Mesothelial cell of epicardium (in vitro differentiated cells): ENCODE data around the gene STN1. TPM values are rescaled to one million over a fixed set of nuclear protein-coding genes. Genes with fewer than 3 reads are reported as not detected.

Source experiments
- DNase-seq, 2 experiments: peaks; one replicate each; pipeline ENCODE4 v3.0.0; 2021; ENCODE audit warnings: low spot score in 2 of 2; ENCODE audit not compliant: unreplicated experiment in 2 of 2
- H3K27ac Mint-ChIP-seq: 2 replicates; pipeline ENCODE4 v1.8.0; 2021; ENCODE audit warnings: mixed read lengths
- H3K27me3 Mint-ChIP-seq: 2 replicates; pipeline ENCODE4 v1.8.0; 2021; ENCODE audit warnings: low read depth, mixed read lengths
- H3K36me3 Mint-ChIP-seq: 2 replicates; pipeline ENCODE4 v1.8.0; 2021; ENCODE audit warnings: mixed read lengths
- H3K4me1 Mint-ChIP-seq: 2 replicates; pipeline ENCODE4 v1.8.0; 2021; ENCODE audit warnings: mixed read lengths
- H3K4me3 Mint-ChIP-seq: 2 replicates; pipeline ENCODE4 v1.8.0; 2021; ENCODE audit warnings: mild to moderate bottlenecking, moderate library complexity, mixed read lengths
- H3K9me3 Mint-ChIP-seq: 2 replicates; pipeline ENCODE4 v1.8.0; 2021; ENCODE audit warnings: mixed read lengths
- CTCF ChIP-seq: fragments of 200-600 bp; sonication (generic); IDR thresholded peaks from one replicate; pipeline ENCODE4 v1.5.0; 2021; ENCODE audit warnings: antibody characterized with exemption; ENCODE audit not compliant: unreplicated experiment
- total RNA-seq: library from RNA; stranded (reverse); gene quantifications from 3 replicates; pipeline ENCODE4 v1.2.1, GENCODE V29; 2021

Gene STN1
- total RNA-seq, 1 donor from 2014 or later = 14.2 TPM

GRCh38 chr10:103921248-103921647, 3.3 kb upstream of the STN1 start:
- H3K4me3 Mint-ChIP-seq = no peak overlapping the region
- peaks cover 30% of the 10 kb centered on the region for H3K4me1 Mint-ChIP-seq
- no peak overlapping the region for H3K27ac Mint-ChIP-seq
- TF ChIP-seq CTCF = no peak
- H3K36me3 Mint-ChIP-seq = no peaks in the 10 kb centered on the region
- H3K9me3 Mint-ChIP-seq = no peaks in the 10 kb centered on the region
- DNase-seq = no peak
- H3K27me3 Mint-ChIP-seq = no peaks in the 10 kb centered on the region

GRCh38 chr10:103919648-103920025, 1.7 kb upstream of the STN1 start:
- H3K4me1 Mint-ChIP-seq = peaks cover 26% of the 10 kb centered on the region
- H3K36me3 Mint-ChIP-seq = peaks cover 4% of the 10 kb centered on the region
- H3K4me3 Mint-ChIP-seq = no peak overlapping the region
- no peak for DNase-seq
- H3K27me3 Mint-ChIP-seq = no peaks in the 10 kb centered on the region
- no peak overlapping the region for H3K27ac Mint-ChIP-seq
- no peak for TF ChIP-seq CTCF
- H3K9me3 Mint-ChIP-seq = no peaks in the 10 kb centered on the region

- Mint-ChIP-seq H3K9me3 (no peaks in the 10 kb centered on the region), H3K4me3 (peak overlapping the region; percentile 86), H3K27ac (peak overlapping the region; percentile 91), H3K27me3 (no peaks in the 10 kb centered on the region), H3K4me1 (peaks cover 26% of the 10 kb centered on the region), H3K36me3 (peaks cover 11% of the 10 kb centered on the region)
- no peak for DNase-seq
- TF ChIP-seq CTCF = no peak
Measured at GRCh38 chr10:103917302-103918052, 507 bp downstream of the STN1 start.

- TF ChIP-seq CTCF = no peak
- H3K27me3 Mint-ChIP-seq = no peaks in the 10 kb centered on the region
- H3K36me3 Mint-ChIP-seq = peaks cover 11% of the 10 kb centered on the region
- peaks cover 26% of the 10 kb centered on the region for H3K4me1 Mint-ChIP-seq
- H3K4me3 Mint-ChIP-seq = peak overlapping the region; percentile 86
- H3K27ac Mint-ChIP-seq = peak overlapping the region; percentile 58
- no peak for DNase-seq
- no peaks in the 10 kb centered on the region for H3K9me3 Mint-ChIP-seq
Measured at GRCh38 chr10:103916876-103917275, 1.1 kb downstream of the STN1 start.

- no peak for TF ChIP-seq CTCF
- H3K36me3 Mint-ChIP-seq = peaks cover 11% of the 10 kb centered on the region
- no peaks in the 10 kb centered on the region for H3K9me3 Mint-ChIP-seq
- DNase-seq = no peak
- no peaks in the 10 kb centered on the region for H3K27me3 Mint-ChIP-seq
- peak overlapping the region; percentile 5 for H3K4me3 Mint-ChIP-seq
- peak overlapping the region; percentile 44 for H3K27ac Mint-ChIP-seq
- H3K4me1 Mint-ChIP-seq = peaks cover 26% of the 10 kb centered on the region
Measured at GRCh38 chr10:103916254-103916653, 1.7 kb downstream of the STN1 start.
